Measurements from ENCODE around the gene RASAL3.
A peak's percentile ranks its signal among the peaks of the same experiment; 100 is the strongest.
"Not testable (repeated sequence)": the region's sequence is repeated elsewhere in the genome, so short reads cannot be mapped to it uniquely, and the experiment has no call there.

Gene RASAL3

DNA sequence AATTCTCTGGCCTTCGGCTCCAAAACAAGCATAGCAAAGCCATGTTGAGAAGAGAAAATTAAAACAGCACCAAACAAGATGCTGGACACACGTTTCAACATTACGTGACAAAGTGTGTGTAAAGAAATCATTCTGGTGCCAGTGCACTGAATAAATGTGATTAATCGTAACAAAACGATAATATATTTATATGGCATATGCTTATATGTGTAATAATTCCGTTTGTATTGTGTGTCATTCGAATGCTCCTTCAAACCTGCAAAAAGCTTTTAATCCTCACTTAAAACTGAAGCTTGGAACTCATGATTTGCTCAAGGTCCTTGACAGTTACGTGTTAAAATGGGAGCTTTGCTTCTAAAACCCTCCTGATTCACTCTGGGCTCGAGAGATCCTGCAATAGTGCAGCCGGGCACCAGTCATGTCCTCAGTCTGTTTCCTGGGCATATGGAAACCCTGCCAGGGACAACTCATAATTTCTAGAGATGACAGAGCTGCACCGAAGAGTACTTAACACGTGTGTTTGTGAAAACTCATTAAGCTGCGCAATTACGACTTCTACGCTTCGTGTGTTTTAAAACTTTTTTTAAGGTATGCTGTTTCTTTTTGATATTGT, 44.8 kb downstream of the RASAL3 start:
- no peak for DNase-seq (ENCODE audit: low read depth)

DNA sequence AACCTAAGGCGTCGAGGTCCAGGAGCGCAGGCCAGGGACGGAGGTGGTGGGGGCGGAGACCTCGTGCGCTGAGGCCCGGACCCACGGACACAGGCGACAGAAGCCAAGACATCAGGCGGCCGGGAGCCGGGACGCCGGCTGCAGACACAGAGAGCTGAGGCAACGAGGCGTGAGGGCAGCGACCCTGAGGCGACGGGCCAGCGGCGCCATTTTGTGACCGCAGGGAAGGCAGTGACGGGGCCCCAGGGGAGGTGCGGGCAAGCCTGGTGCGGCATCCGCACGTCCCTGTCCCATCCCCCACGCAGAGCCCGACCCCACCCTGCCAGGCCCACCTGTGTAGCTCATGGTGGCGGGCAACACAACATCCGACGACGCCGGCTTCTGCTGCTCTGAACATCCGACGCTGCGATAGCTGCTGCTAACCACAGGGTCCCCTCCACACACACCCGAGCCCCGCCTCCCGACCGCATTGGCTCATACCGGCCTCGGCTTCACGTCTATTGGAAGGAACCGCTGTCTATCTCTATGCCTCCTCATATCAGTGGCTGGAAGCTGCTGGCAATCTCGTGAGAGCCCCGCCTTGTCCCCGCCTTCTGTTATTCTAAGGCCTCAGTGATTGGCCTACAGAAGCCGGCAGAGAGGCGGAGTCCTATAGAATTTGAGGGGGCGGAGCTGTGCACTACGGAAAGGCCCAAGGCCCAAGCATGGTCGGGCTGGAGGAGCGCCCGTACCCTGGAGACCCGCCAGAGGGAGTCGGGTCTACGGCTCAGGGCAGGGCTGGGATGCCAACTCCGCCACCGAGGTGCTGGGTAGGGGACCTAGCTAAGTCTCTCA, 45.5 kb downstream of the RASAL3 start, which contains the start of gene AKAP8L:
Gene AKAP8L (minus strand): TSS at position 410 of the 834 bp plus-strand sequence. CDS start 65 bp downstream, at position 345.
- DNase-seq (ENCODE audit: low read depth), result peak; percentile 99

DNA sequence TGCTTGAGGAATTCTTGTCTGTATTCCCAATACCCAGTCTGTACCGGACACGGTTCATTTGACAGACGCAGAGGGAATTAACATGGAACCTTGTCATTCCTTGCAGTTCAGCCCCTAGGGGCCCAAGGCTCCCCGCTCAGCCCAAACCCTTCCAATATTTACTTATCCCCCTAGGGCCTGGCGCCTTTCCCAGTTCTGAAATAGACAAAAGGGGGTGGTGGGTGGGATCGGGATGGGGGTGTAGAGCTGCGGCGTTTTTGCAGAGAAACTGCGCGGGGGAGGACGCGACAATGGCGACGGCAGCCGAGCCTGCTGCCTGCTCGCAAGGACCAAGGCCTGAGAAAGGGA, 46.1 kb downstream of the RASAL3 start:
- no peak for DNase-seq (ENCODE audit: low read depth)

DNA sequence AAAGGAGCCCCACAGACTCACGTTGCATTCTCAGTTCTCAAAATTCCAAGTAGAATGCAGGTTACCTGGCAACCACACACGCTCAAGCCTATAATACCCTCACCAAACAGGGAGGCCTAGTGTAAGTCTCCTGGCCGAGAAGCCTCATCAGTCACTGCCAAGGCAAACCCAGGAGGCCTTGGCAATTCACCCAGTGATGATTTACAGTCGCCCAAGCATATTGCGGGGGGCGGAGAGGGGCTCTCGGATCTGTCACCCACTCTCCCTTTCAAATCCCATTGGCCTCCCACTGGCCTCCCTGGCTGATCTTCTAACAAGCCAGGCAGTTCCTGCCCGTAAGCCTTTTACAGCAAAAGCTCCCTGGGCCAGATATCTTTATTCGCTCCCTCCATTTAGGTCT, 46.6 kb downstream of the RASAL3 start:
- DNase-seq (ENCODE audit: low read depth), result no peak

DNA sequence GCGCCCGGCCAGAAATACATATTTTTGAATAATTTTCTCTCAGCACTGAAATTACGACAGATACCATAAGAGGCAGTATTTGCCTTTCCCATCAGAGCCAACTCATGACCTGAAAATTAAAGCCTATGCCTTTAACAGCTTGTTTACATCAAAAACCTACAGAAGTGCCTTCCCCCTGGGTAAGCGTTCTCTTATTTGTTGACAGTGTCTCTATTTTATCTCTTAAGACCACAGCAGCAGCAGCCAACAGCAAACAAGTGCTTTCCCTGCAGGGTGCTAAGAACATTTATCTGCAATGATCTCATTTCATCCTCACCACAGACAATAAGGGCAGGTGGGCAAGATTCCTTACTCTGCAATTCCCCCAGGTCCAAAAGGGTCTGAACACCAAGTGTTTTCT, 51.5 kb downstream of the RASAL3 start:
- no peak for DNase-seq (ENCODE audit: low read depth)

DNA sequence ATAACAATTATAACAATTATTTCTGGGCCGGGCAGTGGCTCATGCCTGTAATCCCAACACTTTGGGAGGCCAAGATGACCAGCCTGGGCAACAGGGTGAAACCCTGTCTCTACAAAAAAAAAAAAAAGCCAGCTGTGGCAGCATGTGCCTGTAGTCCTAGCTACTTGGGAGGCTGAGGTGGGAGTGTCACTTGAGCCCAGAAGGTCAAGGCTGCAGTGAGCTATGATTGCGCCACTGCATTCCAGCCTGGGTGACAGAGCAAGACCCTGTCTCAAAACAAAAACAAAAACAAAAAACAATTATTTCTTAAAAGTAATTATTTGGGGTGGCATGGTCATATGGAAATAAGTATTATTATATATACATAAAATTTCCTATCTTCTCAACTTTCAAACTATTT, 53.0 kb downstream of the RASAL3 start:
- DNase-seq (ENCODE audit: low read depth), result not testable (repeated sequence)

DNA sequence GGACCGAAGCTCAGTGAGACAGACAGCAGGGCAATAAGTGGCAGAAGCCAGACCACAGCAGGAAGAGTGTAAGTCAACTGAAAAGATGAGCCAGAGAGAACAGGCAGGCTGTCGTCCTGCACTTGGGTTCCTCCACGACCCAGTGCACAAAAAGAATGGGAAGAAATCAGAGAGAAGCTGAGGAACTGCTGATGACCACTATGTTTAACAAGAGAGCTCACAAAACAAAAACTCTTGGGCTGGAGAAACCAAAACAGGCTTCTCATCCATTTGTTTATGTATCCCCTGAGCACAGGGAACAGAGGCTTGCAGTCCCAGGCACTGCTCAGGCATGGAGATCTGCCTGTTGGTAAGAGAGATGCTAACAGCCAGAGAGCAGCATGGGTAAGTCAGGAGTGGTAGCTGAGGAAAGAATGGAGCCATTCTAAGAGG, 59.5 kb downstream of the RASAL3 start:
- no peak for DNase-seq (ENCODE audit: low read depth)

DNA sequence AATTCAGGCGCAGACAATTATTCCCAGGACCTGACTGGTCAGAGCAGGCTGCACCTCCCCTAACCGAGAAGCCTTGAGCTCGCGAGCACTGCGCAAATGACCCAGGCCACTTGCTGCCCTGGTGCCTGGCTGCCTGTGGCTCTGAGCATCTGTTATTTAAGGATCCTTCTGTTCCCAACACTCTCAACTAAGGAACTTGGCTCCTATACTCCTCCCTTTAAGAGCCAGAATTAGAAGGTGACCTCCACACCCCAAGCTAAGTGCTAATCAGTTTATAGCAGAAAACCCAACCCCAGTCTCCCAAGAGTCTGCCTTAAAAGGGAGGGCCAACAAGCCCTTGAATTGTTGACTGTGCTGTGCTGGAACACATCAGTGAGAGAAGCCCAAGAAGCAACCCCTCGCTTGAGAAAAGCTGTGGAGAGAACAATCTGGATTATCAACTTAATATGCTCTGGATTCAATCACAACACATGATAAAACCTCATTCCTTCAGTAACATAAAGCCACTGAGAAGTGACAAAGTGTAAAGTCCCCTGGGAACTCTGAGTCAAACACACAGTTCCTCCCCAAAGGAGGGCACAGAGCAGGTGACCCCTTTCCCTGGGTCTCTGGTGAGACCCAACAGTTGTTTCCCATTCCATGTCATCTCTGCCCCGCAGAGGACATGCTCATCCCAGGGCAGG, 60.1 kb downstream of the RASAL3 start:
- DNase-seq (ENCODE audit: low read depth), result no peak

DNA sequence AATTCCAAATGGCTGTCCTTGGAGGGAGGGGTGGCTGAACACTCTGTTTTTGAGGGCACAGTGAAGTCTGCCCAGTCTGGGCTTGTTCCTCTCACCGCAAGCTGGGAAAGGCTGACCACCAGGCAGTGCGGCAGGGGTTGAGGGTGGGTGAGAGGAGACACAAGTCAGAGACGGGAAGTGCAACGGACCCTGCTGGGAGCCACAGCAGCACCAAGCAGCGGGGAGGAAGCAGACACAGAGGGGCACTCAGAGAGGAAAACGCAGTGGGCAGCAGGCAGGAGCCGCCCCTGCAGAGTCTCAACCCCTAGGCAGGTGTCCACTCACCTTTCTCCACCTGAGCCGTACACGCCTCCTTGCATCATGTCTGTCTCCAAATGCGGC, 61.2 kb downstream of the RASAL3 start:
- no peak for DNase-seq (ENCODE audit: low read depth)

DNA sequence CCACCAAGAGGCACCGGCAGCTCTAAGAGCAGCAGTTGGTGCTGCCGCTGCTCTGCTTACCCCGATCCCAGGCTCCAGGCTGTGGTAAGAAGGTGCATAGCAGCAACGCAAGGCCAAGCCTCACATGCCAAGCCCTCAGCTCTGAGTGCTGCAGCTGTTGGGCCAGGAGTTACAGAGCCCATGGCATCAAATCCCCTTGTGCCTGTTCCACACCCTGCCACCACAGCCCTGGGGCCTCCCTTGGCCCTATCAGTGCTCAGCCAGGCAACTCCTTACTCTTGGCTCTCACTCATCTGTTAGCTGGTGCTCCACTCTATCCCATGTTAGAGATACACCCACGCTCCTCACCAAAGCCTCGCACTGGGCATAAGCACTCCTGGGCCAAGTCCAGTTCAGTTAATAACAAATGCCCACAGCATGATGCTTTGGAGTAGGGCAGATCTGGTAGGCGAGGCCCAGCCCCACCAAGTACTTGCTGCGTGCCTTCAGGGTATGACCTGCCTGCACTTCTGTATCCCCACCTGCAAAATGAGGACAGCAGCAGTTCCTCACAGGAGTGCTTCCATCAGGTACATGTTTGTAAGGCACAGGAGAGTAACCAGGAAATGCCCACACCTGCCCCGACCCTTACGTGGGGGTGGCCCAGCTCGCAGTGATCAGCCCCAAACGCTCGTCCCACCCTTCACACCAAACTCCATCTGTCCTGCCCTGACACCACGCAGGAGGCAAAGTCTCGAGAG, 61.8 kb downstream of the RASAL3 start:
- no peak for DNase-seq (ENCODE audit: low read depth)
